Measurements from ENCODE around the gene FBLN1. TPM values are rescaled to one million over a fixed set of nuclear protein-coding genes. Genes with fewer than 3 reads are reported as not detected.

FBLN1 gene, protein sequence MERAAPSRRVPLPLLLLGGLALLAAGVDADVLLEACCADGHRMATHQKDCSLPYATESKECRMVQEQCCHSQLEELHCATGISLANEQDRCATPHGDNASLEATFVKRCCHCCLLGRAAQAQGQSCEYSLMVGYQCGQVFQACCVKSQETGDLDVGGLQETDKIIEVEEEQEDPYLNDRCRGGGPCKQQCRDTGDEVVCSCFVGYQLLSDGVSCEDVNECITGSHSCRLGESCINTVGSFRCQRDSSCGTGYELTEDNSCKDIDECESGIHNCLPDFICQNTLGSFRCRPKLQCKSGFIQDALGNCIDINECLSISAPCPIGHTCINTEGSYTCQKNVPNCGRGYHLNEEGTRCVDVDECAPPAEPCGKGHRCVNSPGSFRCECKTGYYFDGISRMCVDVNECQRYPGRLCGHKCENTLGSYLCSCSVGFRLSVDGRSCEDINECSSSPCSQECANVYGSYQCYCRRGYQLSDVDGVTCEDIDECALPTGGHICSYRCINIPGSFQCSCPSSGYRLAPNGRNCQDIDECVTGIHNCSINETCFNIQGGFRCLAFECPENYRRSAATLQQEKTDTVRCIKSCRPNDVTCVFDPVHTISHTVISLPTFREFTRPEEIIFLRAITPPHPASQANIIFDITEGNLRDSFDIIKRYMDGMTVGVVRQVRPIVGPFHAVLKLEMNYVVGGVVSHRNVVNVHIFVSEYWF
- total RNA-seq, result 94.1 and 164 TPM in 2 replicates

DNA sequence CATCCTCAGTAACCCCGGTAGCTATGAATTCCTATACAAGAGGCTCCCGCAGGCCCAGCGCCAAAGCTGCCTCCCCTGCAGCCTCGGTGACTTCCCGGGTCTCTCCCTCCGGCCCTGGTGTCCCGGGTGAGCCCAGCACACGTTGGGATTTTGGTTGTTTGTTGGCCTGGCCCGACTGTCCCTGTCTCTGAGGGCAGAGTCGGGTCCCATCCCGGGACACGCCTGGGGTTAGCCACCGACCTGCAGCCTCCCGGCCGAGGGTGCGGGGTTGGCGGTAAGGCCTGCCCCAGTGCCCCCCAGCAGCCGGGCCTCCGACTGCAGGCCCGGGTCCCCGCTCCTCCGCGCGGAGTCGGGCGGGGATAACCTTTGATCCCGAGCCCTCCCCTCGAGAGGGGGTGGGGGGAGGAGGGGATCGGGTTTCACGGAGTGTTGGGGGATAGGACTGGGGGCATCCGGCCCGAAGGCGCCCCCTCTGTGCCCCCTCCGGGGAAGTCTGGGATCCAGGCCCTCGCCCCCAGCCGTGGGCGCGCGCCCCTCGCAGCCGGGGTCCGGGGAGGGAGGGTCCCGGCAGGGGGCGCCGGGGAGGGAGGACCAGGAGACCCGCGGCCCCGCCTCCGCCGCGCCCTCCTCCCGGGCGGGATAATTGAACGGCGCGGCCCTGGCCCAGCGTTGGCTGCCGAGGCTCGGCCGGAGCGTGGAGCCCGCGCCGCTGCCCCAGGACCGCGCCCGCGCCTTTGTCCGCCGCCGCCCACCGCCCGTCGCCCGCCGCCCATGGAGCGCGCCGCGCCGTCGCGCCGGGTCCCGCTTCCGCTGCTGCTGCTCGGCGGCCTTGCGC is at the start of gene FBLN1:
TSS of gene FBLN1 (plus strand) at position 669 of the 835 bp plus-strand sequence. CDS start at position 772, 103 bp downstream.

Other genes with a start within 250 kb of the FBLN1 start
- not detected in 2 replicates for gene UPK3A, start 217.9 kb upstream of the FBLN1 start, total RNA-seq
- gene FAM118A, start 192.9 kb upstream of the FBLN1 start, total RNA-seq, result 11.0 and 29.0 TPM in 2 replicates
- under 0.01 TPM in 1 of 2 replicates, not detected in the other for gene SMC1B, start 89.3 kb upstream of the FBLN1 start, total RNA-seq
- gene RIBC2, start 89.2 kb upstream of the FBLN1 start, total RNA-seq, result 0.87 and 3.0 TPM in 2 replicates
- gene ATXN10, start 169.0 kb downstream of the FBLN1 start, total RNA-seq, result 170 and 183 TPM in 2 replicates

Data from uterine smooth muscle cell (primary cell).